GM12874 (cell line): ENCODE measurements around the gene VIPR2.

Experiments used
- CTCF ChIP-seq: IDR thresholded peaks from 2 replicates; pipeline ENCODE4 v1.5.1; 2011; ENCODE audit warnings: low read depth, mild to moderate bottlenecking, control low read depth, low read length, moderate library complexity; ENCODE audit not compliant: insufficient read depth

Gene VIPR2

GRCh38 chr7:159066816-159067575 lies 77.7 kb downstream of the VIPR2 start:
- no peak for TF ChIP-seq CTCF

- no peak for TF ChIP-seq CTCF
These were observed 78.7 kb downstream of the VIPR2 start for GRCh38 chr7:159065852-159066480.

- no peak for TF ChIP-seq CTCF
These were observed 79.7 kb downstream of the VIPR2 start for GRCh38 chr7:159064816-159065510.

- TF ChIP-seq CTCF: no peak
These were observed 80.4 kb downstream of the VIPR2 start for GRCh38 chr7:159064121-159064815.

- no peak for TF ChIP-seq CTCF
These were observed 81.4 kb downstream of the VIPR2 start for GRCh38 chr7:159063046-159063840.

GRCh38 chr7:159062569-159062968 lies 82.1 kb downstream of the VIPR2 start:
- no peak for TF ChIP-seq CTCF
